Measurements from ENCODE around the gene PAX7. TPM values are rescaled to one million over a fixed set of nuclear protein-coding genes. Genes with fewer than 3 reads are reported as not detected.

Gene PAX7
- total and polyA plus RNA-seq, 2 of the 4 experiments (the other 2 are of a cell fraction): not detected

- Histone ChIP-seq H3K9me1 (ENCODE audit: insufficient read depth, low read length) (no peaks in the 10 kb centered on the region), H3K36me3 (ENCODE audit: control insufficient read depth, insufficient read depth, low read length) (no peaks in the 10 kb centered on the region), H2BK15ac (ENCODE audit: low read depth, low read length) (no peak overlapping the region), H2AFZ (replicated peaks; ENCODE audit: low read length, poor library complexity) (no peak overlapping the region), H4K20me1 (ENCODE audit: insufficient read depth, low read length) (no peaks in the 10 kb centered on the region), H3K14ac (replicated peaks; ENCODE audit: low read depth, low read length) (no peak overlapping the region), H3K56ac (ENCODE audit: extremely low read depth, insufficient read depth, low read length) (no peak overlapping the region), H3K18ac (ENCODE audit: low read depth, low read length) (no peak overlapping the region), H4K91ac (ENCODE audit: insufficient read depth, low read depth, low read length) (no peak overlapping the region), H4K8ac (ENCODE audit: low read depth in 2 of 2, low read length in 2 of 2) (no peak overlapping the region), H3K79me1 (ENCODE audit: low read depth in 1 of 2, low read length in 2 of 2) (no peaks in the 10 kb centered on the region), H2BK5ac (ENCODE audit: low read depth, low read length, poor library complexity, severe bottlenecking) (no peak overlapping the region), H2BK20ac (ENCODE audit: low read depth, low read length) (no peak overlapping the region), H3K27ac (ENCODE audit: insufficient read depth, low read length) (no peak overlapping the region), H3K27me3 (ENCODE audit: control insufficient read depth, insufficient read depth, low read length) (peaks cover 55% of the 10 kb centered on the region), H3K23ac (ENCODE audit: low read depth, low read length) (no peak overlapping the region), H3K4me1 (ENCODE audit: control insufficient read depth, insufficient read depth, low read length) (no peaks in the 10 kb centered on the region), H3K9me3 (ENCODE audit: control insufficient read depth, insufficient read depth, low read length) (no peaks in the 10 kb centered on the region), H3K4me2 (ENCODE audit: low read depth, low read length) (no peak overlapping the region), H2AK5ac (ENCODE audit: low read depth, low read length) (no peak overlapping the region), H3K4ac (ENCODE audit: low read depth, low read length) (no peak overlapping the region), H2AK9ac (replicated peaks; ENCODE audit: low read depth, low read length, poor library complexity) (no peak overlapping the region), H4K5ac (ENCODE audit: low read depth, low read length) (no peak overlapping the region), H2BK120ac (ENCODE audit: low read depth, low read length) (no peak overlapping the region), H3K9ac (ENCODE audit: low read depth, low read length) (no peak overlapping the region), H3K4me3 (ENCODE audit: insufficient read depth, low read depth, low read length) (no peak overlapping the region)
- in situ Hi-C loops (cut with MboI; ENCODE audit: low sequenced_read_pairs) (no loop called here), intact Hi-C loops (cut with micrococcal nuclease) (no loop called here), dilution Hi-C loops (cut with HindIII; ENCODE audit: low sequenced_read_pairs, unreplicated experiment) (no loop called here)
- CTCF ChIA-PET: no interaction called here
- no peak for DNase-seq
- no peak for ATAC-seq (ENCODE audit: low read depth)
- BruUV-seq (replicated peaks): no TSS peak
- POLR2A ChIA-PET (ENCODE audit: unreplicated experiment): no interaction called here
- TF ChIP-seq, protein P1, sequence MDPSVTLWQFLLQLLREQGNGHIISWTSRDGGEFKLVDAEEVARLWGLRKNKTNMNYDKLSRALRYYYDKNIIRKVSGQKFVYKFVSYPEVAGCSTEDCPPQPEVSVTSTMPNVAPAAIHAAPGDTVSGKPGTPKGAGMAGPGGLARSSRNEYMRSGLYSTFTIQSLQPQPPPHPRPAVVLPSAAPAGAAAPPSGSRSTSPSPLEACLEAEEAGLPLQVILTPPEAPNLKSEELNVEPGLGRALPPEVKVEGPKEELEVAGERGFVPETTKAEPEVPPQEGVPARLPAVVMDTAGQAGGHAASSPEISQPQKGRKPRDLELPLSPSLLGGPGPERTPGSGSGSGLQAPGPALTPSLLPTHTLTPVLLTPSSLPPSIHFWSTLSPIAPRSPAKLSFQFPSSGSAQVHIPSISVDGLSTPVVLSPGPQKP (IDR thresholded peaks at IDR 0.05; ENCODE audit: borderline replicate concordance, low read depth, low read length): no peak
- TF ChIP-seq RFX5 (IDR thresholded peaks at IDR 0.05; ENCODE audit: low read depth, low read length) (no peak), FOS (IDR thresholded peaks at IDR 0.05; ENCODE audit: low read depth, low read length) (no peak), MAFK (IDR thresholded peaks at IDR 0.05; ENCODE audit: low read depth, low read length) (no peak), RAD21 (IDR thresholded peaks at IDR 0.05; ENCODE audit: low read length) (no peak), NFE2L2 (IDR thresholded peaks at IDR 0.05; ENCODE audit: low read depth, low read length) (no peak), BHLHE40 (IDR thresholded peaks at IDR 0.05; ENCODE audit: low read depth, low read length) (no peak), CEBPB (IDR thresholded peaks at IDR 0.05; ENCODE audit: low read depth, low read length) (no peak), MXI1 (IDR thresholded peaks at IDR 0.05; ENCODE audit: borderline replicate concordance, low read depth, low read length) (no peak), CTCF (conservative IDR thresholded peaks at IDR 0.05; ENCODE audit: low read depth, low read length) (no peak), CHD1 (IDR thresholded peaks at IDR 0.05; ENCODE audit: low read depth, low read length) (no peak)
- WGBS, 2 experiments (ENCODE audit: extremely low coverage in 2 of 2, insufficient read length in 1 of 2): 68% methylated on average over 4 of the region's 8 CpGs; no CpG with 5 or more reads in 1 of the 2 experiments
Measured at GRCh38 chr1:18628511-18628910, 2.1 kb upstream of the PAX7 start.

Measured in IMR-90 (cell line).